ENCODE measurements around the gene GRK5. TPM values are rescaled to one million over a fixed set of nuclear protein-coding genes. Genes with fewer than 3 reads are reported as not detected.

The GRK5 gene
- total RNA-seq, 1 experiment from 2014 or later, result 2.3 TPM

DNA sequence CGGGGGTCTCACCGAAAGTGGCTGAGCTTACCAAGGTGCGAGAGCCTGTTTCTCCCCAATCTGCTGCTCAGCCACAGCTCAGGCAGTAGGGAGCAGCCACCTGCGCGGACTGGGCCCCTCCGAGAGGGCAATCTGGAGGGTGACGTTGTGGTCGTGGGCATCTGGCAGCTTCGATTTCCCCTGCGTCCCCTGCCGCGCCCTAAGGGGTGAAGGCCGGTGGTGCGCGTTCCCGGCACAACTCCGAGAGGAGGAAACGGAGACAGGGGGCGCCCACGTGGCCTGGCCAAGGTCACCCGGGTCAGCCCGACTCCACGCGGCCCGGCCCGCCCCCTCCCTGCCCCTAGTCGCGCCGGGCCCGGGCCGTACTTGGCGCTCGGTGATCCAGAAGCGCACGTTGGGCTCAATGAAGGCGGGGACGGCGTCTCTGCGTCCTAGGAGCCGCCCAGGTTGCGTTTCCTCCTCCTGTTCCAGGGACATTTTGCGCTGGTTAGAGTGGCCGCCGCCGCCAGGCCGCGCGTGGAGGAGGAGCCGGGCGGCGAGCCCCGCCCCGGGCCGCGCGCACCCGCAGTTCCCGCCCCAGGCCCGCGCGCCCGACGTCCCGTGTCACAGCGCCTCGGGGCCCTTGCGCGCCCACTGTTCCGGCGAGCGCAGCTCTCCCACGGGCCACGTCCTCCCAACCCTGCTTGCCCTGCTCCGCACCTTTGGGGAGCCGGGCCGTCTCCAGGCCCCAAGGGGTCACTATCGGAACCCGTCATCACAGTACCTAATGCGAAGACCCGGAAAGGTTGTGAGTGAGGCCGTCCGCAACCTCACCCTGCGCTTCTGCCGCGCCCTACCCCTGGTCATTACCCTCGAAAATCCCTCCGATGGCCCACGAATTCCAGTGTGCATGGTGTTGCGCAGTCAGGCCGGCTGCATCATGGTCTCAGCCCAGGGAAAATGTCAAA lies 41.9 kb upstream of the GRK5 start, which contains the start of gene SFXN4 (continued):
- TF ChIP-seq, protein P1, sequence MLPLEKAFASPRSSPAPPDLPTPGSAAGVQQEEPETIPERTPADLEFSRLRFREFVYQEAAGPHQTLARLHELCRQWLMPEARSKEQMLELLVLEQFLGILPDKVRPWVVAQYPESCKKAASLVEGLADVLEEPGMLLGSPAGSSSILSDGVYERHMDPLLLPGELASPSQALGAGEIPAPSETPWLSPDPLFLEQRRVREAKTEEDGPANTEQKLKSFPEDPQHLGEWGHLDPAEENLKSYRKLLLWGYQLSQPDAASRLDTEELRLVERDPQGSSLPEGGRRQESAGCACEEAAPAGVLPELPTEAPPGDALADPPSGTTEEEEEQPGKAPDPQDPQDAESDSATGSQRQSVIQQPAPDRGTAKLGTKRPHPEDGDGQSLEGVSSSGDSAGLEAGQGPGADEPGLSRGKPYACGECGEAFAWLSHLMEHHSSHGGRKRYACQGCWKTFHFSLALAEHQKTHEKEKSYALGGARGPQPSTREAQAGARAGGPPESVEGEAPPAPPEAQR (CRISPR knock-in tag; IDR thresholded peaks at IDR 0.05), result no peak
- TF ChIP-seq FOXP1 (CRISPR knock-in tag; IDR thresholded peaks at IDR 0.05; ENCODE audit: borderline replicate concordance) (peak; percentile 86), PRRX2 (CRISPR knock-in tag; IDR thresholded peaks at IDR 0.05) (no peak), TCF7 (CRISPR knock-in tag; IDR thresholded peaks at IDR 0.05; ENCODE audit: low read depth) (peak; percentile 70; the same call in 1 of the 2 replicates), ETV6 (CRISPR knock-in tag; IDR thresholded peaks at IDR 0.05) (0 out of 2 replicates have a peak, but pooled peaks have one; percentile 26), NFE2L1 (CRISPR knock-in tag; IDR thresholded peaks at IDR 0.05) (no peak), RORB (CRISPR knock-in tag; IDR thresholded peaks at IDR 0.05) (no peak)

DNA sequence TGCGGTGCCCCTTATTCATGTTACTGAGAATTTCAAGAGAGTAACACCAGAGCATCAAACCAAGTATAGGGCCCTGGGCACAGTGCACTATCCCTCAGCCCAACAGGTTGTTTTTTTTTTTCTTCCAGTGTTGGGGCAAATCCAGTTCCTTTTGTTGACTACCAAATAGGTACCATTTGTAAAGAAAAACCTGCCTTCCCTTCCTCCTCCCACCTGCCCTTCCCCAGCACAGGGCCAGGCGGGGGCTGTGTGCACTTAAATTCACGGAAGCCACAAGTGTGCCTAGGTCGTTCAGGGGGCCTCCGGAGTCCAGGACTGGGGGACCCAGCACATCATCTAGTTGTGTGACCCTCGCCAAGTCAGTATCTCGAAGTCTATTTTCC lies 41.3 kb upstream of the GRK5 start:
- H3K27ac Mint-ChIP-seq, result peak overlapping the region; percentile 60; the same call in 1 of the 2 replicates
- no peaks in the 10 kb centered on the region for H3K9me3 Mint-ChIP-seq
- peak; percentile 33 for ATAC-seq
- peaks cover 19% of the 10 kb centered on the region for H3K4me1 Mint-ChIP-seq
- no peaks in the 10 kb centered on the region for H3K27me3 Mint-ChIP-seq (ENCODE audit: low read depth)
- no peak for DNase-seq (ENCODE audit: low spot score)
- H3K36me3 Mint-ChIP-seq, result peaks cover 29% of the 10 kb centered on the region
- TF ChIP-seq, protein P2, sequence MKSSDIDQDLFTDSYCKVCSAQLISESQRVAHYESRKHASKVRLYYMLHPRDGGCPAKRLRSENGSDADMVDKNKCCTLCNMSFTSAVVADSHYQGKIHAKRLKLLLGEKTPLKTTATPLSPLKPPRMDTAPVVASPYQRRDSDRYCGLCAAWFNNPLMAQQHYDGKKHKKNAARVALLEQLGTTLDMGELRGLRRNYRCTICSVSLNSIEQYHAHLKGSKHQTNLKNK (CRISPR knock-in tag; IDR thresholded peaks at IDR 0.05), result no peak
- TF ChIP-seq ETV6 (CRISPR knock-in tag; IDR thresholded peaks at IDR 0.05), result 0 out of 2 replicates have a peak, but pooled peaks have one; percentile 5
- no peak for TF ChIP-seq ZNF423 (CRISPR knock-in tag; IDR thresholded peaks at IDR 0.05)
- no peak for TF ChIP-seq CBFB (CRISPR knock-in tag; IDR thresholded peaks at IDR 0.05; ENCODE audit: low read depth)
- TF ChIP-seq NR3C1 (CRISPR knock-in tag; conservative IDR thresholded peaks at IDR 0.05; ENCODE audit: low read depth), result no peak
- TF ChIP-seq ELF4 (CRISPR knock-in tag; IDR thresholded peaks at IDR 0.05; ENCODE audit: low read depth), result no peak
- TF ChIP-seq, protein P3, sequence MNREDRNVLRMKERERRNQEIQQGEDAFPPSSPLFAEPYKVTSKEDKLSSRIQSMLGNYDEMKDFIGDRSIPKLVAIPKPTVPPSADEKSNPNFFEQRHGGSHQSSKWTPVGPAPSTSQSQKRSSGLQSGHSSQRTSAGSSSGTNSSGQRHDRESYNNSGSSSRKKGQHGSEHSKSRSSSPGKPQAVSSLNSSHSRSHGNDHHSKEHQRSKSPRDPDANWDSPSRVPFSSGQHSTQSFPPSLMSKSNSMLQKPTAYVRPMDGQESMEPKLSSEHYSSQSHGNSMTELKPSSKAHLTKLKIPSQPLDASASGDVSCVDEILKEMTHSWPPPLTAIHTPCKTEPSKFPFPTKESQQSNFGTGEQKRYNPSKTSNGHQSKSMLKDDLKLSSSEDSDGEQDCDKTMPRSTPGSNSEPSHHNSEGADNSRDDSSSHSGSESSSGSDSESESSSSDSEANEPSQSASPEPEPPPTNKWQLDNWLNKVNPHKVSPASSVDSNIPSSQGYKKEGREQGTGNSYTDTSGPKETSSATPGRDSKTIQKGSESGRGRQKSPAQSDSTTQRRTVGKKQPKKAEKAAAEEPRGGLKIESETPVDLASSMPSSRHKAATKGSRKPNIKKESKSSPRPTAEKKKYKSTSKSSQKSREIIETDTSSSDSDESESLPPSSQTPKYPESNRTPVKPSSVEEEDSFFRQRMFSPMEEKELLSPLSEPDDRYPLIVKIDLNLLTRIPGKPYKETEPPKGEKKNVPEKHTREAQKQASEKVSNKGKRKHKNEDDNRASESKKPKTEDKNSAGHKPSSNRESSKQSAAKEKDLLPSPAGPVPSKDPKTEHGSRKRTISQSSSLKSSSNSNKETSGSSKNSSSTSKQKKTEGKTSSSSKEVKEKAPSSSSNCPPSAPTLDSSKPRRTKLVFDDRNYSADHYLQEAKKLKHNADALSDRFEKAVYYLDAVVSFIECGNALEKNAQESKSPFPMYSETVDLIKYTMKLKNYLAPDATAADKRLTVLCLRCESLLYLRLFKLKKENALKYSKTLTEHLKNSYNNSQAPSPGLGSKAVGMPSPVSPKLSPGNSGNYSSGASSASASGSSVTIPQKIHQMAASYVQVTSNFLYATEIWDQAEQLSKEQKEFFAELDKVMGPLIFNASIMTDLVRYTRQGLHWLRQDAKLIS (CRISPR knock-in tag; IDR thresholded peaks at IDR 0.05; ENCODE audit: borderline replicate concordance), result no peak
- TF ChIP-seq, protein P4, sequence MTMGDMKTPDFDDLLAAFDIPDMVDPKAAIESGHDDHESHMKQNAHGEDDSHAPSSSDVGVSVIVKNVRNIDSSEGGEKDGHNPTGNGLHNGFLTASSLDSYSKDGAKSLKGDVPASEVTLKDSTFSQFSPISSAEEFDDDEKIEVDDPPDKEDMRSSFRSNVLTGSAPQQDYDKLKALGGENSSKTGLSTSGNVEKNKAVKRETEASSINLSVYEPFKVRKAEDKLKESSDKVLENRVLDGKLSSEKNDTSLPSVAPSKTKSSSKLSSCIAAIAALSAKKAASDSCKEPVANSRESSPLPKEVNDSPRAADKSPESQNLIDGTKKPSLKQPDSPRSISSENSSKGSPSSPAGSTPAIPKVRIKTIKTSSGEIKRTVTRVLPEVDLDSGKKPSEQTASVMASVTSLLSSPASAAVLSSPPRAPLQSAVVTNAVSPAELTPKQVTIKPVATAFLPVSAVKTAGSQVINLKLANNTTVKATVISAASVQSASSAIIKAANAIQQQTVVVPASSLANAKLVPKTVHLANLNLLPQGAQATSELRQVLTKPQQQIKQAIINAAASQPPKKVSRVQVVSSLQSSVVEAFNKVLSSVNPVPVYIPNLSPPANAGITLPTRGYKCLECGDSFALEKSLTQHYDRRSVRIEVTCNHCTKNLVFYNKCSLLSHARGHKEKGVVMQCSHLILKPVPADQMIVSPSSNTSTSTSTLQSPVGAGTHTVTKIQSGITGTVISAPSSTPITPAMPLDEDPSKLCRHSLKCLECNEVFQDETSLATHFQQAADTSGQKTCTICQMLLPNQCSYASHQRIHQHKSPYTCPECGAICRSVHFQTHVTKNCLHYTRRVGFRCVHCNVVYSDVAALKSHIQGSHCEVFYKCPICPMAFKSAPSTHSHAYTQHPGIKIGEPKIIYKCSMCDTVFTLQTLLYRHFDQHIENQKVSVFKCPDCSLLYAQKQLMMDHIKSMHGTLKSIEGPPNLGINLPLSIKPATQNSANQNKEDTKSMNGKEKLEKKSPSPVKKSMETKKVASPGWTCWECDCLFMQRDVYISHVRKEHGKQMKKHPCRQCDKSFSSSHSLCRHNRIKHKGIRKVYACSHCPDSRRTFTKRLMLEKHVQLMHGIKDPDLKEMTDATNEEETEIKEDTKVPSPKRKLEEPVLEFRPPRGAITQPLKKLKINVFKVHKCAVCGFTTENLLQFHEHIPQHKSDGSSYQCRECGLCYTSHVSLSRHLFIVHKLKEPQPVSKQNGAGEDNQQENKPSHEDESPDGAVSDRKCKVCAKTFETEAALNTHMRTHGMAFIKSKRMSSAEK (CRISPR knock-in tag; IDR thresholded peaks at IDR 0.05; ENCODE audit: borderline replicate concordance), result no peak
- TF ChIP-seq, protein P5, sequence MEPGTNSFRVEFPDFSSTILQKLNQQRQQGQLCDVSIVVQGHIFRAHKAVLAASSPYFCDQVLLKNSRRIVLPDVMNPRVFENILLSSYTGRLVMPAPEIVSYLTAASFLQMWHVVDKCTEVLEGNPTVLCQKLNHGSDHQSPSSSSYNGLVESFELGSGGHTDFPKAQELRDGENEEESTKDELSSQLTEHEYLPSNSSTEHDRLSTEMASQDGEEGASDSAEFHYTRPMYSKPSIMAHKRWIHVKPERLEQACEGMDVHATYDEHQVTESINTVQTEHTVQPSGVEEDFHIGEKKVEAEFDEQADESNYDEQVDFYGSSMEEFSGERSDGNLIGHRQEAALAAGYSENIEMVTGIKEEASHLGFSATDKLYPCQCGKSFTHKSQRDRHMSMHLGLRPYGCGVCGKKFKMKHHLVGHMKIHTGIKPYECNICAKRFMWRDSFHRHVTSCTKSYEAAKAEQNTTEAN (CRISPR knock-in tag; IDR thresholded peaks at IDR 0.05), result no peak
- peak overlapping the region; percentile 85 for H3K4me3 Mint-ChIP-seq
- ChIA-PET POLR2A (no interaction called here), CTCF (interaction anchor here (2.7 kb wide), 1 partner anchor 33 kb away, joined by 13 read pairs; no protein-coding TSS in a partner anchor)
